Activated CD8-positive, alpha-beta T cell treated with anti-CD3 and anti-CD28 coated beads for 36 hours (primary cell): ENCODE results near the gene ALKBH2. TPM values are rescaled to one million over a fixed set of nuclear protein-coding genes. Genes with fewer than 3 reads are reported as not detected.

ENCODE experiments used
- ATAC-seq: fragments of 200-7000 bp; cut with Tn5 transposase; one replicate; pipeline ENCODE4 v1.10.0; 2021; ENCODE audit warnings: mild to moderate bottlenecking, moderate library complexity
- CTCF ChIA-PET: fragments of 350-600 bp; sonication (Branson Sonifier 250); formaldehyde crosslinking; loops from one replicate; lab custom pipeline; 2021; ENCODE audit warnings: antibody characterized with exemption; lab: Charles Lee
- POLR2A ChIA-PET: fragments of 350-600 bp; sonication (Branson Sonifier 250); formaldehyde crosslinking; loops from one replicate; lab custom pipeline; 2021; ENCODE audit warnings: antibody characterized with exemption; lab: Charles Lee
- DNase-seq: peaks from one replicate; pipeline ENCODE4 v3.0.0-alpha.2; 2020
- H3K27ac Mint-ChIP-seq: one replicate; pipeline ENCODE4 v1.8.0; 2021; ENCODE audit warnings: mild to moderate bottlenecking, mixed read lengths
- H3K27me3 Mint-ChIP-seq: one replicate; pipeline ENCODE4 v1.8.0; 2021; ENCODE audit warnings: mixed read lengths
- H3K36me3 Mint-ChIP-seq: one replicate; pipeline ENCODE4 v1.8.0; 2021; ENCODE audit warnings: low read depth, mixed read lengths
- H3K4me1 Mint-ChIP-seq: one replicate; pipeline ENCODE4 v1.8.0; 2021; ENCODE audit warnings: low read depth, mixed read lengths
- H3K4me3 Mint-ChIP-seq: one replicate; pipeline ENCODE4 v1.8.0; 2021; ENCODE audit warnings: mild to moderate bottlenecking, moderate library complexity, mixed read lengths
- H3K9me3 Mint-ChIP-seq: one replicate; pipeline ENCODE4 v1.8.0; 2021; ENCODE audit warnings: mixed read lengths
- CTCF ChIP-seq: fragments of 200-600 bp; IDR thresholded peaks from one replicate; pipeline ENCODE4 v1.8.0; 2022; ENCODE audit warnings: antibody characterized with exemption, mild to moderate bottlenecking
- intact Hi-C: fragments of 100-400 bp; cut with micrococcal nuclease; formaldehyde crosslinking; loops from one replicate; pipeline ENCODE4 v1.10.0; 2022
- total RNA-seq, 2 experiments: library from RNA; stranded (reverse); gene quantifications; one replicate each; pipeline ENCODE4 v1.2.3, GENCODE V29; 2021

Gene ALKBH2
- total RNA-seq, 2 experiments from 2014 or later: 35.6 to 37.8 TPM

- ATAC-seq (no peak), DNase-seq (no peak)
- Mint-ChIP-seq H3K27me3 (no peaks in the 10 kb centered on the region), H3K4me1 (peaks cover 20% of the 10 kb centered on the region), H3K4me3 (no peak overlapping the region), H3K36me3 (peaks cover 2% of the 10 kb centered on the region), H3K27ac (no peak overlapping the region), H3K9me3 (no peaks in the 10 kb centered on the region)
- POLR2A ChIA-PET: interaction anchor here (0.7 to 1.5 kb wide), 2 partner anchors 12 to 15 kb away, joined by 3 read pairs; no protein-coding TSS in a partner anchor
- CTCF ChIA-PET: interaction anchor here (0.9 to 2.6 kb wide), 5 partner anchors 13 to 278 kb away, joined by 3 to 9 read pairs (median 5); partner anchors contain the start of gene ALKBH2
- no peak for TF ChIP-seq CTCF
- intact Hi-C loops: loop anchor here (5.0 kb wide), 1 partner anchor 272 kb away; no protein-coding TSS in a partner anchor
Measured at GRCh38 chr12:109115404-109115757, 22.1 kb upstream of the ALKBH2 start.

GRCh38 chr12:109114644-109115043 is 21.4 kb upstream of the ALKBH2 start:
- Mint-ChIP-seq H3K27ac (no peak overlapping the region), H3K36me3 (peaks cover 5% of the 10 kb centered on the region), H3K9me3 (no peaks in the 10 kb centered on the region), H3K4me3 (no peak overlapping the region), H3K27me3 (no peaks in the 10 kb centered on the region), H3K4me1 (peaks cover 23% of the 10 kb centered on the region)
- intact Hi-C loops: loop anchor here (5.0 kb wide), 1 partner anchor 273 kb away; no protein-coding TSS in a partner anchor
- ChIA-PET CTCF (interaction anchor here (1.2 to 2.6 kb wide), 3 partner anchors 19 to 279 kb away, joined by 5 to 9 read pairs (median 5); no protein-coding TSS in a partner anchor), POLR2A (interaction anchor here (1.5 kb wide), 1 partner anchor 12 kb away, joined by 3 read pairs; no protein-coding TSS in a partner anchor)
- ATAC-seq: no peak
- TF ChIP-seq CTCF: no peak
- no peak for DNase-seq

- peaks cover 23% of the 10 kb centered on the region for H3K4me1 Mint-ChIP-seq
- intact Hi-C loops: no loop called here
- H3K27me3 Mint-ChIP-seq: no peaks in the 10 kb centered on the region
- no peak for DNase-seq
- no peaks in the 10 kb centered on the region for H3K9me3 Mint-ChIP-seq
- ChIA-PET CTCF (interaction anchor here (1.3 to 2.6 kb wide), 3 partner anchors 20 to 280 kb away, joined by 3 to 9 read pairs (median 3); no protein-coding TSS in a partner anchor), POLR2A (no interaction called here)
- H3K36me3 Mint-ChIP-seq: peaks cover 8% of the 10 kb centered on the region
- ATAC-seq: no peak
- no peak overlapping the region for H3K4me3 Mint-ChIP-seq
- no peak for TF ChIP-seq CTCF
- H3K27ac Mint-ChIP-seq: no peak overlapping the region
Measured at GRCh38 chr12:109113661-109114321, 20.5 kb upstream of the ALKBH2 start.

GRCh38 chr12:109112720-109113465 is 19.6 kb upstream of the ALKBH2 start:
- no peak for TF ChIP-seq CTCF
- intact Hi-C loops: no loop called here
- POLR2A ChIA-PET: no interaction called here
- H3K36me3 Mint-ChIP-seq: peaks cover 14% of the 10 kb centered on the region
- peaks cover 23% of the 10 kb centered on the region for H3K4me1 Mint-ChIP-seq
- CTCF ChIA-PET: interaction anchor here (0.8 to 3.2 kb wide), 14 partner anchors 7 to 281 kb away, joined by 3 to 30 read pairs (median 4); no protein-coding TSS in a partner anchor
- H3K4me3 Mint-ChIP-seq: no peak overlapping the region
- H3K27ac Mint-ChIP-seq: no peak overlapping the region
- H3K9me3 Mint-ChIP-seq: no peaks in the 10 kb centered on the region
- ATAC-seq: no peak
- no peaks in the 10 kb centered on the region for H3K27me3 Mint-ChIP-seq
- no peak for DNase-seq
